GM12878 (cell line): Measurements from ENCODE around the gene CLRN3. TPM values are rescaled to one million over a fixed set of nuclear protein-coding genes. Genes with fewer than 3 reads are reported as not detected.

Source experiments
- ATAC-seq: fragments of 200-7000 bp; cut with Tn5 transposase; 3 replicates; pipeline ENCODE4 v1.9.1; 2020; ENCODE audit warnings: mild to moderate bottlenecking, moderate library complexity
- BruUV-seq: library from RNA; stranded (reverse); fragments of 400-500 nt; replicated peaks from 2 replicates; lab custom pipeline; 2021; lab: Mats Ljungman, UMichigan
- CTCF ChIA-PET: fragments of 300-600 bp; sonication (Branson Sonifier 250); formaldehyde crosslinking; extraction: SDS; loops from one replicate; lab custom pipeline; 2021; ENCODE audit warnings: inconsistent platforms; lab: Yijun Ruan, JAX
- POLR2A ChIA-PET: fragments of 350-600 bp; formaldehyde crosslinking; extraction: SDS; loops from one replicate; lab custom pipeline; 2021; ENCODE audit warnings: inconsistent platforms; lab: Charles Lee
- RAD21 ChIA-PET: fragments of 300-600 bp; sonication (Branson Sonifier 250); formaldehyde crosslinking; loops from one replicate; lab custom pipeline; 2023; ENCODE audit warnings: antibody characterized with exemption; ENCODE audit not compliant: unreplicated experiment; lab: Charles Lee
- SMC1A ChIA-PET: fragments of 300-600 bp; sonication (Branson Sonifier 250); formaldehyde crosslinking; loops from one replicate; lab custom pipeline; 2023; ENCODE audit not compliant: unreplicated experiment, uncharacterized antibody; lab: Charles Lee
- DNase-seq: peaks from one replicate; pipeline ENCODE4 v3.0.0-alpha.2; 2011; ENCODE audit warnings: low read depth, low spot score
- FAIRE-seq: peaks from 3 replicates; lab custom pipeline; 2011; peaks lifted over from hg19 to GRCh38; lab: Jason Lieb, UNC
- H2AFZ ChIP-seq: 2 replicates; pipeline ENCODE4 v1.6.0; 2011; ENCODE audit warnings: low read depth, low read length, control low read depth; ENCODE audit not compliant: control insufficient read depth
- H3K27ac ChIP-seq: 2 replicates; pipeline ENCODE4 v1.5.1; 2011; ENCODE audit warnings: control low read depth; ENCODE audit not compliant: control insufficient read depth, insufficient read depth
- H3K27me3 ChIP-seq, 2 experiments: replicated peaks in 1 of 2; 2 replicates each; pipeline versions ENCODE4 v1.6.0 to v1.6.1; 2011; ENCODE audit warnings: low read length in 1 of 2; ENCODE audit not compliant: control insufficient read depth in 2 of 2, insufficient read depth in 2 of 2
- H3K36me3 ChIP-seq, 2 experiments: 2 replicates each; pipeline ENCODE4 v1.5.1; 2011; ENCODE audit warnings: low read length in 1 of 2; ENCODE audit not compliant: control insufficient read depth in 2 of 2, insufficient read depth in 2 of 2
- H3K4me1 ChIP-seq: 2 replicates; pipeline ENCODE4 v1.6.1; 2011; ENCODE audit warnings: mild to moderate bottlenecking, low read length, moderate library complexity, mixed read lengths; ENCODE audit not compliant: control insufficient read depth, insufficient read depth
- H3K4me2 ChIP-seq: 2 replicates; pipeline ENCODE4 v1.6.0; 2011; ENCODE audit warnings: control low read depth; ENCODE audit not compliant: control insufficient read depth, insufficient read depth
- H3K4me3 ChIP-seq: fragments of 200-600 bp; sonication (generic); 2 replicates; pipeline ENCODE4 v1.5.1; 2016
- H3K79me2 ChIP-seq: 2 replicates; pipeline ENCODE4 v1.6.0; 2011; ENCODE audit warnings: low read length; ENCODE audit not compliant: control insufficient read depth, insufficient read depth
- H3K9ac ChIP-seq: 2 replicates; pipeline ENCODE4 v1.8.0; 2011; ENCODE audit warnings: low read length, control low read depth, mixed read lengths; ENCODE audit not compliant: control insufficient read depth, insufficient read depth
- H3K9me3 ChIP-seq: replicated peaks from 3 replicates; pipeline ENCODE4 v1.5.1; 2011; ENCODE audit warnings: mild to moderate bottlenecking, low read length; ENCODE audit not compliant: control insufficient read depth, insufficient read depth
- H4K20me1 ChIP-seq: 2 replicates; pipeline ENCODE4 v1.6.0; 2011; ENCODE audit not compliant: control insufficient read depth, insufficient read depth
- CBFB ChIP-seq: IDR thresholded peaks from 2 replicates; pipeline ENCODE4 v1.6.1; 2016; ENCODE audit warnings: antibody characterized with exemption, low read depth
- CEBPB ChIP-seq, 2 experiments: fragments of 150-350 bp in 1 of 2; IDR thresholded peaks; 2 replicates each; pipeline ENCODE4 v1.6.1; 2012 to 2014; ENCODE audit warnings: low read depth in 2 of 2, low read length in 2 of 2, borderline replicate concordance in 1 of 2, inconsistent platforms in 1 of 2
- CHD2 ChIP-seq: IDR thresholded peaks from 2 replicates; pipeline ENCODE4 v1.6.1; 2011; ENCODE audit warnings: low read depth, low read length, improper control_type of control experiment, borderline replicate concordance
- CREB1 ChIP-seq: IDR thresholded peaks from 2 replicates; pipeline ENCODE4 v1.6.1; 2012; ENCODE audit warnings: low read depth, mild to moderate bottlenecking, inconsistent platforms
- EP300 ChIP-seq, 2 experiments: fragments of 150-350 bp in 1 of 2; IDR thresholded peaks; 2 replicates each; pipeline ENCODE4 v1.6.1; 2011 to 2012; ENCODE audit warnings: low read depth in 2 of 2, low read length in 2 of 2, borderline replicate concordance in 1 of 2, improper control_type of control experiment in 1 of 2, inconsistent platforms in 1 of 2; ENCODE audit not compliant: control insufficient read depth in 1 of 2
- ESRRA ChIP-seq: IDR thresholded peaks from 2 replicates; pipeline ENCODE4 v1.6.1; 2012; ENCODE audit warnings: mild to moderate bottlenecking, low read length, improper control_type of control experiment
- GATAD2B ChIP-seq: fragments of 450-650 bp; conservative IDR thresholded peaks from 2 replicates; pipeline ENCODE4 v1.6.1; 2017; ENCODE audit warnings: low read depth, mild to moderate bottlenecking, moderate library complexity
- NFYA ChIP-seq: IDR thresholded peaks from 2 replicates; pipeline ENCODE4 v1.6.1; 2011; ENCODE audit warnings: low read depth, mild to moderate bottlenecking, low read length, improper control_type of control experiment, borderline replicate concordance
- RAD21 ChIP-seq: IDR thresholded peaks from 2 replicates; pipeline ENCODE4 v1.6.1; 2011; ENCODE audit warnings: mild to moderate bottlenecking, low read depth, low read length, moderate library complexity; ENCODE audit not compliant: insufficient read depth
- RFX5 ChIP-seq: IDR thresholded peaks from 2 replicates; pipeline ENCODE4 v1.6.1; 2011; ENCODE audit warnings: low read depth, low read length, improper control_type of control experiment
- SPI1 ChIP-seq: IDR thresholded peaks from 2 replicates; pipeline ENCODE4 v1.6.1; 2011; ENCODE audit warnings: low read depth, mild to moderate bottlenecking, low read length, moderate library complexity, borderline replicate concordance; ENCODE audit not compliant: insufficient read depth
- STAT3 ChIP-seq: IDR thresholded peaks from 2 replicates; pipeline ENCODE4 v1.6.1; 2011; ENCODE audit warnings: low read depth, low read length, improper control_type of control experiment
- YY1 ChIP-seq: IDR thresholded peaks from 2 replicates; pipeline ENCODE4 v1.6.1; 2011; ENCODE audit warnings: low read depth, mild to moderate bottlenecking, low read length
- ZNF217 ChIP-seq: fragments of 450-650 bp; IDR thresholded peaks from 2 replicates; pipeline ENCODE4 v1.6.1; 2017; ENCODE audit warnings: antibody characterized with exemption, mild to moderate bottlenecking
- whole genome bisulfite sequencing: methylation state at CpG from one replicate; pipeline ENCODE4 v1.1.6; 2016; ENCODE audit warnings: low lambda C conversion rate; ENCODE audit not compliant: insufficient replicate concordance, insufficient coverage; ENCODE audit errors: missing lambda C conversion rate; 5-methylcytosine and 5-hydroxymethylcytosine counted together
- in situ Hi-C: fragments of 300-500 bp; cut with MboI; formaldehyde crosslinking; loops from 9 replicates; pipeline ENCODE4 v1.14.3; 2018; ENCODE audit warnings: mixed read lengths
- intact Hi-C: fragments of 100-400 bp; cut with micrococcal nuclease; formaldehyde crosslinking; loops from one replicate; pipeline ENCODE4 v1.14.2; 2022; ENCODE audit not compliant: unreplicated experiment
- polyA plus RNA-seq, 11 experiments: library from polyadenylated mRNA; depleted of rRNA in 4 of 11; unstranded in 6 of 11; stranded (reverse) in 5 of 11; fragments of >200 nt; fragmentation: Nextera tagmentation in 4 of 11; fragmentation: Illumina TruSeq in 1 of 11; extraction: Ambion mirVana in 4 of 11; extraction: Trizol in 1 of 11; gene quantifications; 1 replicate in 1 of 11; 2 replicates in 10 of 11; pipeline versions ENCODE4 v1.2.1 to v1.2.3, GENCODE V29; 2011 to 2016; ENCODE audit warnings: inconsistent platforms in 2 of 11, missing spikeins in 2 of 11, low read depth in 1 of 11
- total RNA-seq, 4 experiments: library from RNA; depleted of rRNA in 3 of 4; stranded (reverse); fragments of >200 nt in 3 of 4; fragmentation: Illumina TruSeq in 1 of 4; extraction: Trizol in 1 of 4; gene quantifications; 2 replicates each; pipeline versions ENCODE4 v1.2.1 to v1.2.3, GENCODE V29; 2013 to 2021
- TF ChIP-seq, protein P1 (sequence below): IDR thresholded peaks from 2 replicates; pipeline ENCODE4 v1.6.1; 2011; ENCODE audit warnings: low read depth, mild to moderate bottlenecking, low read length, moderate library complexity, borderline replicate concordance; ENCODE audit errors: extremely low read depth
- TF ChIP-seq, protein P2 (sequence below): IDR thresholded peaks from 2 replicates; pipeline ENCODE4 v1.6.1; 2012; ENCODE audit warnings: low read length, inconsistent platforms
- TF ChIP-seq, protein P3 (sequence below): fragments of 450-650 bp; IDR thresholded peaks from 2 replicates; pipeline ENCODE4 v1.6.1; 2016; ENCODE audit warnings: mild to moderate bottlenecking

The CLRN3 gene
- total and polyA plus RNA-seq, 10 of the 15 experiments (the other 5 are each of a cell fraction or from before 2014, with no cell fraction given) = not detected

DNA sequence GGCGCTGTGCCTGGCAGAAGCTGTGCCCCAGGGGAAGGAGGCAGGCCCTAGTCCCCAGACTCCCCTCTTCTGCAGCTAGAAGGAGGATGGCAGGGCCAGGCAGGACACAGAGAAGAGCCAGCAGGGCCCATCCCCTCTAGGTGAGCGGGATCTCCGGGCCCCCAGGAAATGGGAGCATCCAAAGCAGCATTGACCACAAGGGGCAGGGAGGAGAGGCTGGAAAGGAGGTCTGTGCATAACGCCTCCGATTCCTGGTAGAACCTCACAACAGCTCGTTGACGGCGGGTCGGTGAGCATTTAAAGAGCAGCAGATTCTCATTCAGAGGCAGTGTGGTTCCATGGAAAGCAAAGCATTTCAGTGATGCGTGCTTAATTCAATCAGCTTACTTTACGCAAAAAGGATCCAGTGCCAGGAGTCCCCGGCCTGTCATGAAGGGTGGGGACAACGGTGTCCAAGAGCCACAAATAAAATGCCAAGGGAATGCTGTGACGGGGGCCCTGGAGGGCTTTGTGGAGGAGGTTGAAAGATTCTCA lies 41.0 kb downstream of the CLRN3 start:
- no peaks in the 10 kb centered on the region for H4K20me1 ChIP-seq
- DNase-seq = no peak
- H3K27ac ChIP-seq = no peak overlapping the region
- H3K27me3 ChIP-seq = no peaks in the 10 kb centered on the region
- FAIRE-seq = no peak
- BruUV-seq = no TSS peak
- H2AFZ ChIP-seq = no peak overlapping the region
- WGBS = 35% methylated on average over 14 of the region's 14 CpGs
- in situ Hi-C loops = loop anchor here (10.0 kb wide), 1 partner anchor 137 kb away; no protein-coding TSS in a partner anchor
- POLR2A ChIA-PET = no interaction called here
- H3K9ac ChIP-seq = no peak overlapping the region
- no peaks in the 10 kb centered on the region for H3K79me2 ChIP-seq
- RAD21 ChIA-PET = no interaction called here
- SMC1A ChIA-PET = no interaction called here
- no peaks in the 10 kb centered on the region for H3K9me3 ChIP-seq
- peaks cover 14% of the 10 kb centered on the region for H3K4me1 ChIP-seq
- intact Hi-C loops = no loop called here
- CTCF ChIA-PET = interaction anchor here (1.1 to 4.3 kb wide), 2 partner anchors 12 to 136 kb away, joined by 4 to 36 read pairs; no protein-coding TSS in a partner anchor
- no peaks in the 10 kb centered on the region for H3K36me3 ChIP-seq
- H3K4me2 ChIP-seq = no peak overlapping the region
- TF ChIP-seq CBFB (no peak), RAD21 (no peak), CHD2 (no peak), GATAD2B (no peak), ESRRA (no peak), NFYA (no peak), SPI1 (no peak), CEBPB (IDR thresholded peaks at IDR 0.05; ENCODE audit: borderline replicate concordance in 1 of 2, low read depth in 2 of 2, low read length in 2 of 2) (no peak), ZNF217 (no peak), YY1 (no peak), CREB1 (no peak), STAT3 (no peak), RFX5 (no peak), EP300 (IDR thresholded peaks at IDR 0.05; ENCODE audit: borderline replicate concordance in 1 of 2, control insufficient read depth in 1 of 2, low read depth in 2 of 2, low read length in 2 of 2) (no peak)
- TF ChIP-seq, protein P1, sequence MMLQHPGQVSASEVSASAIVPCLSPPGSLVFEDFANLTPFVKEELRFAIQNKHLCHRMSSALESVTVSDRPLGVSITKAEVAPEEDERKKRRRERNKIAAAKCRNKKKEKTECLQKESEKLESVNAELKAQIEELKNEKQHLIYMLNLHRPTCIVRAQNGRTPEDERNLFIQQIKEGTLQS = no peak
- TF ChIP-seq, protein P2, sequence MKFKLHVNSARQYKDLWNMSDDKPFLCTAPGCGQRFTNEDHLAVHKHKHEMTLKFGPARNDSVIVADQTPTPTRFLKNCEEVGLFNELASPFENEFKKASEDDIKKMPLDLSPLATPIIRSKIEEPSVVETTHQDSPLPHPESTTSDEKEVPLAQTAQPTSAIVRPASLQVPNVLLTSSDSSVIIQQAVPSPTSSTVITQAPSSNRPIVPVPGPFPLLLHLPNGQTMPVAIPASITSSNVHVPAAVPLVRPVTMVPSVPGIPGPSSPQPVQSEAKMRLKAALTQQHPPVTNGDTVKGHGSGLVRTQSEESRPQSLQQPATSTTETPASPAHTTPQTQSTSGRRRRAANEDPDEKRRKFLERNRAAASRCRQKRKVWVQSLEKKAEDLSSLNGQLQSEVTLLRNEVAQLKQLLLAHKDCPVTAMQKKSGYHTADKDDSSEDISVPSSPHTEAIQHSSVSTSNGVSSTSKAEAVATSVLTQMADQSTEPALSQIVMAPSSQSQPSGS = no peak
- TF ChIP-seq, protein P3, sequence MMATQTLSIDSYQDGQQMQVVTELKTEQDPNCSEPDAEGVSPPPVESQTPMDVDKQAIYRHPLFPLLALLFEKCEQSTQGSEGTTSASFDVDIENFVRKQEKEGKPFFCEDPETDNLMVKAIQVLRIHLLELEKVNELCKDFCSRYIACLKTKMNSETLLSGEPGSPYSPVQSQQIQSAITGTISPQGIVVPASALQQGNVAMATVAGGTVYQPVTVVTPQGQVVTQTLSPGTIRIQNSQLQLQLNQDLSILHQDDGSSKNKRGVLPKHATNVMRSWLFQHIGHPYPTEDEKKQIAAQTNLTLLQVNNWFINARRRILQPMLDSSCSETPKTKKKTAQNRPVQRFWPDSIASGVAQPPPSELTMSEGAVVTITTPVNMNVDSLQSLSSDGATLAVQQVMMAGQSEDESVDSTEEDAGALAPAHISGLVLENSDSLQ = no peak
- TF ChIP-seq, all 136 proteins: peak for 0
- no peak for ATAC-seq
- H3K4me3 ChIP-seq = no peak overlapping the region
